Body of pancreas (tissue), 4 donors: ENCODE measurements around the gene MARK1.

Experiments used
- CTCF ChIP-seq, 7 experiments: fragments of 450-650 bp in 4 of 7; fragments of 200-600 bp in 3 of 7; sonication (generic) in 3 of 7; IDR thresholded peaks; one replicate each; pipeline ENCODE4 v1.5.1; 2016 to 2019; ENCODE audit warnings: antibody characterized with exemption in 7 of 7
- POLR2A ChIP-seq, 3 donors: fragments of 450-650 bp; IDR thresholded peaks; one replicate each; pipeline ENCODE4 v1.6.1; 2016; ENCODE audit warnings: antibody characterized with exemption in 3 of 3, mild to moderate bottlenecking in 2 of 3

DNA sequence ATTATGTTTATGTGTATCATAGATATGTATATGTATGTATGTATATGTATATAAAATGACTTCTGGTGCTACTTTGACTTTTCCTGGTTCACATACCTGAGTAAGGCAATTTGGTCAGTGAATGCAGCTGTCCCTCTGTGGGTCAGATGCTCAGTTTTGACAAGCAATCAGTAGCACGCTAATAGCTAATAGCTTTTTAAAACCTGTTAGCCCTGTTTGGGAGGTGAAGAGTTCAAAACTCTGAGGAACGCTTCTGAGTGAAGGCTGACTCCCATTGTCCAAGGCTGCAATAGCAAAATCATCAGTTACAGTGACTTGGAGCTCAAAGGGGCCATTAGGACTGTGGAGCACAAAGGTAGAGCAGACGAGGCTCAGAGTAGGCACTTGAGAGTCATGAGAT is 67.2 kb downstream of the MARK1 start:
- TF ChIP-seq POLR2A (IDR thresholded peaks at IDR 0.05) = no peak
- TF ChIP-seq CTCF (IDR thresholded peaks at IDR 0.05) = no peak
